ENCODE data around the gene RASSF1. TPM values are rescaled to one million over a fixed set of nuclear protein-coding genes. Genes with fewer than 3 reads are reported as not detected.

Gene RASSF1
- total and polyA plus RNA-seq, 2 donors: 25.4 to 41.5 TPM

- Histone ChIP-seq H3K4me3 (ENCODE audit: low read depth, low read length) (no peak overlapping the region), H3K27ac (ENCODE audit: low read depth) (no peak overlapping the region), H3K36me3 (ENCODE audit: insufficient read depth) (no peaks in the 10 kb centered on the region), H3K4me1 (ENCODE audit: insufficient read depth) (no peaks in the 10 kb centered on the region)
- no peak for DNase-seq (ENCODE audit: extremely low spot score)
- 70% methylated on average over 22 of the region's 22 CpGs for WGBS
Observed at GRCh38 chr3:50374363-50375257, 34.0 kb upstream of the RASSF1 start.

GRCh38 chr3:50373146-50374051 is 32.8 kb upstream of the RASSF1 start:
- DNase-seq (ENCODE audit: extremely low spot score): no peak
- no peak overlapping the region for H3K4me3 ChIP-seq (ENCODE audit: low read depth, low read length)
- no peak overlapping the region for H3K27ac ChIP-seq (ENCODE audit: low read depth)
- no peaks in the 10 kb centered on the region for H3K4me1 ChIP-seq (ENCODE audit: insufficient read depth)
- WGBS: 51% methylated on average over 12 of the region's 12 CpGs
- no peaks in the 10 kb centered on the region for H3K36me3 ChIP-seq (ENCODE audit: insufficient read depth)

- H3K27ac ChIP-seq (ENCODE audit: low read depth): no peak overlapping the region
- no peaks in the 10 kb centered on the region for H3K4me1 ChIP-seq (ENCODE audit: insufficient read depth)
- H3K4me3 ChIP-seq (ENCODE audit: low read depth, low read length): no peak overlapping the region
- 61% methylated on average over 8 of the region's 8 CpGs for WGBS
- DNase-seq (ENCODE audit: extremely low spot score): no peak
- H3K36me3 ChIP-seq (ENCODE audit: insufficient read depth): no peaks in the 10 kb centered on the region
Observed at GRCh38 chr3:50372349-50372748, 31.7 kb upstream of the RASSF1 start.

GRCh38 chr3:50371133-50371685 is 30.6 kb upstream of the RASSF1 start:
- WGBS: 80% methylated on average over 3 of the region's 3 CpGs
- H3K4me1 ChIP-seq (ENCODE audit: insufficient read depth): no peaks in the 10 kb centered on the region
- H3K4me3 ChIP-seq (ENCODE audit: low read depth, low read length): no peak overlapping the region
- DNase-seq (ENCODE audit: extremely low spot score): no peak
- H3K27ac ChIP-seq (ENCODE audit: low read depth): no peak overlapping the region
- H3K36me3 ChIP-seq (ENCODE audit: insufficient read depth): no peaks in the 10 kb centered on the region

- DNase-seq (ENCODE audit: extremely low spot score): no peak
- Histone ChIP-seq H3K27ac (ENCODE audit: low read depth) (no peak overlapping the region), H3K4me3 (ENCODE audit: low read depth, low read length) (no peak overlapping the region), H3K36me3 (ENCODE audit: insufficient read depth) (no peaks in the 10 kb centered on the region), H3K4me1 (ENCODE audit: insufficient read depth) (no peaks in the 10 kb centered on the region)
- WGBS: 36% methylated on average over 14 of the region's 14 CpGs
Observed at GRCh38 chr3:50370594-50370993, 30.0 kb upstream of the RASSF1 start.

- H3K27ac ChIP-seq (ENCODE audit: low read depth): no peak overlapping the region
- no peak overlapping the region for H3K4me3 ChIP-seq (ENCODE audit: low read depth, low read length)
- no peaks in the 10 kb centered on the region for H3K4me1 ChIP-seq (ENCODE audit: insufficient read depth)
- no peaks in the 10 kb centered on the region for H3K36me3 ChIP-seq (ENCODE audit: insufficient read depth)
- DNase-seq (ENCODE audit: extremely low spot score): no peak
- WGBS: 66% methylated on average over 9 of the region's 9 CpGs
Observed at GRCh38 chr3:50369012-50369670, 28.5 kb upstream of the RASSF1 start.

GRCh38 chr3:50365842-50366220 is 25.2 kb upstream of the RASSF1 start:
- Histone ChIP-seq H3K27ac (ENCODE audit: low read depth) (no peak overlapping the region), H3K36me3 (ENCODE audit: insufficient read depth) (no peaks in the 10 kb centered on the region), H3K4me3 (ENCODE audit: low read depth, low read length) (peak overlapping the region; percentile 51), H3K4me1 (ENCODE audit: insufficient read depth) (no peaks in the 10 kb centered on the region)
- 81% methylated on average over 5 of the region's 5 CpGs for WGBS
- no peak for DNase-seq (ENCODE audit: extremely low spot score)

- H3K4me3 ChIP-seq (ENCODE audit: low read depth, low read length): peak overlapping the region; percentile 51
- WGBS: 7% methylated on average over 53 of the region's 53 CpGs
Observed at GRCh38 chr3:50365080-50365841, 24.6 kb upstream of the RASSF1 start.

GRCh38 chr3:50364573-50365079 is 24.0 kb upstream of the RASSF1 start:
- DNase-seq (ENCODE audit: extremely low spot score): no peak

More at GRCh38 chr3:50365080-50365841, 24.6 kb upstream of the RASSF1 start:
- no peaks in the 10 kb centered on the region for H3K36me3 ChIP-seq (ENCODE audit: insufficient read depth)
- peak overlapping the region; percentile 13 for H3K27ac ChIP-seq (ENCODE audit: low read depth)
- DNase-seq (ENCODE audit: extremely low spot score): no peak
- no peaks in the 10 kb centered on the region for H3K4me1 ChIP-seq (ENCODE audit: insufficient read depth)

GRCh38 chr3:50359760-50360110 is 19.1 kb upstream of the RASSF1 start:
- Histone ChIP-seq H3K4me3 (ENCODE audit: low read depth, low read length) (no peak overlapping the region), H3K36me3 (ENCODE audit: insufficient read depth) (peaks cover 3% of the 10 kb centered on the region), H3K27ac (ENCODE audit: low read depth) (no peak overlapping the region), H3K4me1 (ENCODE audit: insufficient read depth) (no peaks in the 10 kb centered on the region)
- WGBS: 19% methylated on average over 8 of the region's 8 CpGs
- no peak for DNase-seq (ENCODE audit: extremely low spot score)

More at GRCh38 chr3:50364573-50365079, 24.0 kb upstream of the RASSF1 start:
- no peak overlapping the region for H3K27ac ChIP-seq (ENCODE audit: low read depth)
- no peaks in the 10 kb centered on the region for H3K4me1 ChIP-seq (ENCODE audit: insufficient read depth)
- H3K36me3 ChIP-seq (ENCODE audit: insufficient read depth): no peaks in the 10 kb centered on the region
- peak overlapping the region; percentile 51 for H3K4me3 ChIP-seq (ENCODE audit: low read depth, low read length)
- 8% methylated on average over 48 of the region's 48 CpGs for WGBS

- WGBS: 1% methylated on average over 64 of the region's 64 CpGs
- Histone ChIP-seq H3K27ac (ENCODE audit: low read depth) (peak within 1 kb of the TSS; percentile 89), H3K4me1 (ENCODE audit: insufficient read depth) (no peaks in the 10 kb centered on the region), H3K36me3 (ENCODE audit: insufficient read depth) (peaks cover 3% of the 10 kb centered on the region), H3K4me3 (ENCODE audit: low read depth, low read length) (peak within 1 kb of the TSS; percentile 86)
- peak; percentile 97 for DNase-seq (ENCODE audit: extremely low spot score)
Observed at GRCh38 chr3:50358911-50359759, 18.5 kb upstream of the RASSF1 start, which contains the start of gene TMEM115. Gene TMEM115, minus strand, starts transcription at chr3:50359521. Its CDS starts 458 bp downstream, at chr3:50359063.

Measured in urinary bladder (tissue), 4 donors.